NCI-H1105 treated with DMSO at 0.1 percent for 48 hours (cell line): ENCODE results near the gene SORCS2.
A peak's percentile ranks its signal among the peaks of the same experiment; 100 is the strongest.

Experiments used
- DNase-seq: peaks from one replicate; lab custom pipeline; 2025; lab: John Stamatoyannopoulos, UW

The SORCS2 gene

GRCh38 chr4:7356667-7357310 is 164.5 kb downstream of the SORCS2 start:
- no peak for DNase-seq

- no peak for DNase-seq
Observed at GRCh38 chr4:7357323-7357722, 165.0 kb downstream of the SORCS2 start.

- no peak for DNase-seq
Observed at GRCh38 chr4:7358100-7358735, 165.9 kb downstream of the SORCS2 start.

GRCh38 chr4:7359400-7360062 is 167.2 kb downstream of the SORCS2 start:
- peak; percentile 57 for DNase-seq

- no peak for DNase-seq
Observed at GRCh38 chr4:7360806-7361205, 168.5 kb downstream of the SORCS2 start.

GRCh38 chr4:7361280-7361895 is 169.1 kb downstream of the SORCS2 start:
- DNase-seq: no peak

GRCh38 chr4:7362341-7362740 is 170.0 kb downstream of the SORCS2 start:
- no peak for DNase-seq

GRCh38 chr4:7362862-7363430 is 170.6 kb downstream of the SORCS2 start:
- DNase-seq: no peak

GRCh38 chr4:7364979-7365378 is 172.6 kb downstream of the SORCS2 start:
- DNase-seq: peak; percentile 30

GRCh38 chr4:7365462-7366179 is 173.3 kb downstream of the SORCS2 start:
- peak; percentile 94 for DNase-seq

- DNase-seq: peak; percentile 42
Observed at GRCh38 chr4:7366180-7366945, 174.0 kb downstream of the SORCS2 start.

GRCh38 chr4:7366954-7367353 is 174.6 kb downstream of the SORCS2 start:
- no peak for DNase-seq

GRCh38 chr4:7367406-7367805 is 175.1 kb downstream of the SORCS2 start:
- no peak for DNase-seq

- no peak for DNase-seq
Observed at GRCh38 chr4:7367864-7368277, 175.5 kb downstream of the SORCS2 start.

- no peak for DNase-seq
Observed at GRCh38 chr4:7368296-7368695, 176.0 kb downstream of the SORCS2 start.

GRCh38 chr4:7369511-7369910 is 177.2 kb downstream of the SORCS2 start:
- DNase-seq: no peak

- DNase-seq: no peak
Observed at GRCh38 chr4:7370038-7370437, 177.7 kb downstream of the SORCS2 start.

GRCh38 chr4:7371210-7371941 is 179.0 kb downstream of the SORCS2 start:
- no peak for DNase-seq

- DNase-seq: no peak
Observed at GRCh38 chr4:7372673-7373072, 180.3 kb downstream of the SORCS2 start.

- DNase-seq: no peak
Observed at GRCh38 chr4:7374571-7374970, 182.2 kb downstream of the SORCS2 start.
